Hepatocyte (in vitro differentiated cells): ENCODE data around the gene HOXD3. TPM values are rescaled to one million over a fixed set of nuclear protein-coding genes. Genes with fewer than 3 reads are reported as not detected.

ENCODE experiments used
- DNase-seq: peaks from one replicate; pipeline ENCODE4 v3.0.0-alpha.2; 2016; ENCODE audit warnings: low spot score
- H2AFZ ChIP-seq: fragments of 200-600 bp; sonication (generic); 2 replicates; pipeline ENCODE4 v1.6.0; 2016; ENCODE audit warnings: antibody characterized with exemption, mild to moderate bottlenecking
- H3K27ac ChIP-seq: fragments of 200-600 bp; sonication (generic); 2 replicates; pipeline ENCODE4 v1.5.1; 2016; ENCODE audit warnings: mild to moderate bottlenecking
- H3K27me3 ChIP-seq: fragments of 200-600 bp; sonication (generic); 2 replicates; pipeline ENCODE4 v1.6.1; 2016
- H3K36me3 ChIP-seq: fragments of 200-600 bp; sonication (generic); replicated peaks from 2 replicates; pipeline ENCODE4 v1.5.1; 2016; ENCODE audit warnings: low read depth; ENCODE audit not compliant: insufficient read depth
- H3K4me1 ChIP-seq: fragments of 200-600 bp; sonication (generic); 2 replicates; pipeline ENCODE4 v1.5.1; 2016; ENCODE audit warnings: mild to moderate bottlenecking, moderate library complexity; ENCODE audit not compliant: insufficient read depth
- H3K4me2 ChIP-seq: fragments of 200-600 bp; sonication (generic); 2 replicates; pipeline ENCODE4 v1.6.0; 2016
- H3K4me3 ChIP-seq: fragments of 200-600 bp; sonication (generic); 2 replicates; pipeline ENCODE4 v1.5.1; 2016; ENCODE audit warnings: mild to moderate bottlenecking
- H3K79me2 ChIP-seq: fragments of 200-600 bp; sonication (generic); 2 replicates; pipeline ENCODE4 v1.6.0; 2017; ENCODE audit warnings: mild to moderate bottlenecking
- H3K9me2 ChIP-seq: fragments of 200-600 bp; sonication (generic); replicated peaks from 2 replicates; pipeline ENCODE4 v1.6.0; 2017; ENCODE audit warnings: mild to moderate bottlenecking; ENCODE audit not compliant: insufficient read depth
- H3K9me3 ChIP-seq: fragments of 200-600 bp; sonication (generic); 2 replicates; pipeline ENCODE4 v1.5.1; 2016; ENCODE audit warnings: low read depth, mild to moderate bottlenecking
- H4K20me1 ChIP-seq: fragments of 200-600 bp; sonication (generic); 2 replicates; pipeline ENCODE4 v1.6.0; 2016; ENCODE audit warnings: mild to moderate bottlenecking; ENCODE audit not compliant: insufficient read depth, poor library complexity, severe bottlenecking
- CTCF ChIP-seq: fragments of 200-600 bp; sonication (generic); IDR thresholded peaks from 2 replicates; pipeline ENCODE4 v1.5.1; 2016; ENCODE audit warnings: antibody characterized with exemption, mild to moderate bottlenecking; ENCODE audit not compliant: poor library complexity
- EZH2 ChIP-seq: fragments of 200-600 bp; sonication (generic); IDR thresholded peaks from 2 replicates; pipeline ENCODE4 v1.6.1; 2016; ENCODE audit warnings: antibody characterized with exemption, mild to moderate bottlenecking, borderline replicate concordance
- EZH2phosphoT487 ChIP-seq: fragments of 200-600 bp; sonication (generic); IDR thresholded peaks from one replicate; pipeline ENCODE4 v1.6.1; 2018; ENCODE audit warnings: antibody characterized with exemption, mild to moderate bottlenecking, low read depth, moderate library complexity; ENCODE audit not compliant: unreplicated experiment, severe bottlenecking
- WGBS: methylation state at CpG from one replicate; pipeline ENCODE4 v1.1.6; 2016; ENCODE audit warnings: low lambda C conversion rate; ENCODE audit errors: missing lambda C conversion rate; 5-methylcytosine and 5-hydroxymethylcytosine counted together
- polyA plus RNA-seq: library from polyadenylated mRNA; unstranded; fragments of >200 nt; fragmentation: Nextera tagmentation; extraction: Ambion mirVana; gene quantifications from 2 replicates; pipeline ENCODE4 v1.2.1, GENCODE V29; 2016
- total RNA-seq: library from RNA; depleted of rRNA; stranded (reverse); fragments of >200 nt; gene quantifications from 2 replicates; pipeline ENCODE4 v1.2.3, GENCODE V29; 2014

Gene HOXD3
- total and polyA plus RNA-seq, 2 experiments from 2014 or later: 0.13 TPM; not detected in 1

- Histone ChIP-seq H4K20me1 (no peaks in the 10 kb centered on the region), H3K4me2 (peak overlapping the region; percentile 91), H3K27ac (no peak overlapping the region), H3K79me2 (no peaks in the 10 kb centered on the region), H3K9me2 (no peaks in the 10 kb centered on the region), H2AFZ (peak overlapping the region; percentile 14), H3K4me1 (peaks cover 13% of the 10 kb centered on the region), H3K4me3 (peak overlapping the region; percentile 56), H3K27me3 (peaks cover 91% of the 10 kb centered on the region), H3K36me3 (no peaks in the 10 kb centered on the region), H3K9me3 (no peaks in the 10 kb centered on the region)
- under 1% methylated on average over 58 of the region's 100 CpGs for WGBS
- peak; percentile 57 for DNase-seq
- TF ChIP-seq EZH2 (peak; percentile 86), CTCF (no peak), EZH2phosphoT487 (peak; percentile 36)
Observed at GRCh38 chr2:176130147-176130956, 26.8 kb upstream of the HOXD3 start.

DNA sequence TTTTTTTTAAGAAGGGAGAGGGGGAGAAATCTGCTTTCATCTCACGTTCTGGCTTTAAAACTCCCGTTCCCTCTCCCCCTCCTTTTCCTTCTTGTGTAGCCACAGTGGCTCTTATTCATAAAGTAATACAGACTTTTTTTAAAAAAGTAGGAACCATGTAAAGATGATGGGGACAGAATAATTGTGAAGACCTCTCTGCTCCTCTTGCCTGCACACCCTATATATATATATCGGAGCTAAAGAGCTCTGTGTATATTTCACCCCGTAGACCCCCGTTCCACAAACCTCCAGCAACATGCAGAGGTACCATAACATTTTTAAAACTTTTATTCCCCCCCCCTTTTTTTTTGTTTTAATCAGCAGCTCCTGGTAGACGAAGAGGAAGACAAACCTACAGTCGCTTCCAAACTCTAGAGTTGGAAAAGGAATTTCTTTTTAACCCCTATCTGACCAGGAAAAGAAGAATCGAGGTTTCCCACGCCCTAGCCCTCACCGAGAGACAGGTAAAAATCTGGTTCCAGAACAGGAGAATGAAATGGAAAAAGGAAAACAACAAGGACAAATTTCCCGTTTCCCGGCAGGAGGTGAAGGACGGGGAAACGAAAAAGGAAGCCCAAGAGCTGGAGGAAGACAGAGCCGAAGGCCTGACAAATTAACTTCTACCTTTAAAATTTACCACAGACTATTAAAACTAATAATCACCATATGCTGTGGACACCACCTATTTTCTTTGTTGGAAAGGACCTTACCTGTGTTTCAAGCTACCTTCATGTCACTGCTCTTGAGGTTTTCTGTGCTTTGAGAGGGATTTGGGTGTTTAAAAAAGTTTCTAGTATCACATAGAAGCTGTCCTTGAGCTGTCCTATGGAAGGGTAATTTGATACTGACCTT is 25.9 kb upstream of the HOXD3 start:
- TF ChIP-seq EZH2phosphoT487: no peak
- peak; percentile 39 for TF ChIP-seq EZH2
- Histone ChIP-seq H3K36me3 (no peaks in the 10 kb centered on the region), H4K20me1 (no peaks in the 10 kb centered on the region), H3K4me2 (peak overlapping the region; percentile 91), H3K27ac (no peak overlapping the region), H3K9me2 (no peaks in the 10 kb centered on the region), H3K27me3 (peaks cover 91% of the 10 kb centered on the region), H3K4me3 (no peak overlapping the region), H2AFZ (no peak overlapping the region), H3K4me1 (peaks cover 17% of the 10 kb centered on the region), H3K79me2 (no peaks in the 10 kb centered on the region), H3K9me3 (no peaks in the 10 kb centered on the region)
- DNase-seq: no peak
- WGBS: 26% methylated on average over 15 of the region's 15 CpGs

- H3K4me3 ChIP-seq: no peak overlapping the region
- H4K20me1 ChIP-seq: no peaks in the 10 kb centered on the region
- no peaks in the 10 kb centered on the region for H3K79me2 ChIP-seq
- 49% methylated on average over 4 of the region's 4 CpGs for WGBS
- H3K4me2 ChIP-seq: peak overlapping the region; percentile 58
- no peaks in the 10 kb centered on the region for H3K9me2 ChIP-seq
- no peaks in the 10 kb centered on the region for H3K36me3 ChIP-seq
- peaks cover 17% of the 10 kb centered on the region for H3K4me1 ChIP-seq
- H3K27me3 ChIP-seq: peaks cover 90% of the 10 kb centered on the region
- DNase-seq: no peak
- TF ChIP-seq CTCF (no peak), EZH2 (no peak), EZH2phosphoT487 (no peak)
- H3K27ac ChIP-seq: no peak overlapping the region
- no peak overlapping the region for H2AFZ ChIP-seq
- no peaks in the 10 kb centered on the region for H3K9me3 ChIP-seq
Observed at GRCh38 chr2:176131848-176132158, 25.3 kb upstream of the HOXD3 start.
